GM18508 (cell line): Measurements from ENCODE around the gene MAGI2.

ENCODE experiments used
- ATAC-seq: cut with Tn5 transposase; IDR thresholded peaks from one replicate; pipeline ENCODE4 v1.9.1; 2021; ENCODE audit warnings: moderate number of reproducible peaks; ENCODE audit not compliant: insufficient read depth, unreplicated experiment

MAGI2 gene

GRCh38 chr7:78185149-78185745, 1268.2 kb downstream of the MAGI2 start:
- ATAC-seq, result no peak

DNA sequence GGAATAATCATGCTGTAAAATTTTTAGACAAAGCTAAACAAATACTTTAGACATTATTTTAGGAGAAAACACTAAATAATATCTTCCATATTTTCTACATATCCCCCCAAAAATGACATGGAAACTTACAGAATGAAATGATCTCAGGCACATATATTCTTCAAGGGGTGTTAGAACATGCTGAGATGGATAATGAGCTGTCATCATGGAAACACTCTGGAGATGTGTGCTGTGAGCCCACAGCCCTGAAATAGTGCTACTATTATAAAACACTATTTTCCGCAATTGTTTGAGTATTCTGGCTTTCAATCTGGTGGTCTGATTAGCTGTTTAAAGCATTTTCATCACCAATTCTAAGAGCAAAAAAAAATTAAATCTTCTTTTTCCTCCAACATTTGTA, 1269.2 kb downstream of the MAGI2 start:
- ATAC-seq, result no peak

GRCh38 chr7:78179827-78180477, 1273.5 kb downstream of the MAGI2 start:
- ATAC-seq, result no peak

GRCh38 chr7:78179211-78179610, 1274.3 kb downstream of the MAGI2 start:
- no peak for ATAC-seq

DNA sequence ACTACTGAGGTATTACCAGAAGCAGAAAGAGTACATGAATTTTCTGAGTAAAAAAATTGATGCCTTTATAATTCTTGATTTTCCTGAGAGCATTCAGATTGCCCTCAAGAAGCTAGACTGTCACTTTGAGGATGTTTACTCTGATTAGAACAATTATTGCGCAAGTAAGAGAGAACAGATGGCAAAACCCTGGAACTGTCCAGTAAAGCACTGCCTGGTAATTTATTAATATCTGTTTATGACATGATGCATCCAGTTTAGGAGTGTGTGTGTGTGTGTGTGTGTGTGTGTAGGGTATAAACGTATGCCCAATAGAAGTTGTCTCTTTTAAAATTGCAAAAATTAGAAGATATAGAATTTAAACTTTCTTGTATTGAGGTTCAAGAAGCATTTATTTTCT, 1275.1 kb downstream of the MAGI2 start:
- ATAC-seq, result no peak

DNA sequence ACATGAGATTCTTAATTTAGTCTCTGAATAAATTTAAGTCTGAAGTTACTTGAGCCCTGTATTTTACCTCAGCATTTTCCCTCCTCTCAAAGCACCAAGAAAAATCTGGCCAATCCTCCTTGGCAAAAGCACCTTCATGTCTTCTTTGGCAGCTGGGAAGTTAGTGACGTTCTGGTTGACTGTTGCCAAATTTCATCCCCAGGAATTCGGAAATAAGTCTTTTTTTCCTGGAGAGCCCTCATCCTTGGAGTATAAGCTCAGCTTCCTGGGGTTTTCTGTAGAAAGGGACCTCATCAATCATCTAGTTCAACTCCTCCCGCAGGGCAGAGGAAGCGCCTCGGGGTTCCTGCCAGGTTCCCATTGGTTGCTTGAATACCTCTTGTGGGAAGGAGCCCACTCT, 1277.3 kb downstream of the MAGI2 start:
- no peak for ATAC-seq

DNA sequence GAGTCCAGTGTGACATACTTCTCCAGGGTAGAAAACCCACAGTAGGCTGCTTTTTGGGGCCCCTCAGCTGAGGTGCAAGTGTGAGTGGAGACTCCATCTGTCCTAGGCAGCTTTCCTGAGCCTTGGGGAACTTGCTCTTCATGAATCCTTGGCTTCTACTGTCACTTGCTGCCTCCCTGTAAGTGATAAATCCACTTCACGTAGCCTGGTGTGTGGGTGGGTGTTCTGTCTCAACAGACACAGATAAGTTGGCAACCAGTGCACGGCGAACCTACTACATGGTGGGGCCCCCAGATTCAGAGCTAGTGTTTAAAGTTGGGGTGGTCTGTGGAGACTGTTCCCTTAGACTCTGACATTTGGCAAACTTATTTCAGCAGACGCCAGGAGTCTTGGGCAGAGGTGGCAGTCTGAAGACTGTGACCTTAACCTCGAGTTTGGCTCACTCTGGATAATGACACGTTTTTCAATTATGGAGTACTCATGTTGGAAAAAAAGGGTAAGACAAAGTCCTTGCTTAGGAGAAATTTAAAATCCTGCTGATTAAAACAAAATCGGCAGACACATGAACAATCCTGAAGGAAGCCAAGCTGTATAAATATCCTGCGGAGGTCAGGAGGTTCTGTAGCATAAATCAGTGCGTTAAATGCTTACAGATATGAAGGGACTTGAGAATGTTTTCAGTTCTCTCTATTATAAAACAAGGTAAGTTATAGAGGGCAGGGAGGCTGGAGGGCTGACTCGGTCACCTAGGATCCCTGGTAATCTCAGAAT, 1278.0 kb downstream of the MAGI2 start:
- no peak for ATAC-seq

GRCh38 chr7:78173666-78174065, 1279.8 kb downstream of the MAGI2 start:
- ATAC-seq, result no peak

- ATAC-seq, result no peak
These were observed 1280.4 kb downstream of the MAGI2 start for GRCh38 chr7:78172933-78173591.

DNA sequence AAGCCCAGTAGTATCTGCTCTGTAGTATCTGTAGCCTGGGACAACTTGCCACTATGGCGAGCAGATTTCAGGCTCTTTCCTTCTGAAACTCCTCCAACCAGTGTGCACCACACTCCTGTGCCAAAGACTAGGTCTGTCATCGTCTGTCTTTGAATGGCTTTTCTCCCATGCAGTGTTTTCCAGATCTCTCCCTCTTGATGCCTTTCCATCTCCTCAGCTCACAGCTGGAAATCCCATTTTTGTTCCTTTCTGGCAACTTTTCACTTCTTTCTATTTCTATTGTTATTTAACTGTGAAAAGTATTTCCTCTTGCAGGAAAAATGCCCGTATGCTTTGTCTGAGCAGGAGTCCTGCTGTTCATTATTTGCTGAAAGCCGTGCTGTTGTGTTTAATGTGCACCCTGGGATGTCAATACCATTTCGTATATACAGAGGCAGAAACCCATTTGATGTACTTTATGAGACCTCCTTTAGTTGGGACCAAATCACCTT, 1281.2 kb downstream of the MAGI2 start:
- ATAC-seq, result no peak

GRCh38 chr7:78171398-78171797, 1282.1 kb downstream of the MAGI2 start:
- no peak for ATAC-seq

DNA sequence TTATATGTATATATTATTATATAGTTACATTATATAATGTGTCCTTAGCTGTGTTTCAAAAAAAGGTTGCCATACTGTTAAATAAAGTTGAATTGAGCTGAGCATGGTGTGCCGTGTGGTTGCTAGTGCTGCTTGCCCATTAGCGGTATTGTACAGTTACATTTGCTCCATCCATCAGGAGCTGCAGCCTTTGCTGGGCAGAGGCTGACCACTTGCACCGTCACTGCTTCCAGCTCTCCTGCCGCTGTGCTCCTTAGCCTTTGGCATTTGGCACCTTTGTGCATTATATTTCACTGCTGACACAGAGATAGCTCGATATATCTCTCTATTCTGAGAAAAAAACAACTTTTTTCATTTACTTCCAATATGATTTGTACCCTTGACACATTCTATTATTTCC, 1282.7 kb downstream of the MAGI2 start:
- ATAC-seq, result no peak

- no peak for ATAC-seq
These were observed 1283.5 kb downstream of the MAGI2 start for GRCh38 chr7:78169992-78170391.

DNA sequence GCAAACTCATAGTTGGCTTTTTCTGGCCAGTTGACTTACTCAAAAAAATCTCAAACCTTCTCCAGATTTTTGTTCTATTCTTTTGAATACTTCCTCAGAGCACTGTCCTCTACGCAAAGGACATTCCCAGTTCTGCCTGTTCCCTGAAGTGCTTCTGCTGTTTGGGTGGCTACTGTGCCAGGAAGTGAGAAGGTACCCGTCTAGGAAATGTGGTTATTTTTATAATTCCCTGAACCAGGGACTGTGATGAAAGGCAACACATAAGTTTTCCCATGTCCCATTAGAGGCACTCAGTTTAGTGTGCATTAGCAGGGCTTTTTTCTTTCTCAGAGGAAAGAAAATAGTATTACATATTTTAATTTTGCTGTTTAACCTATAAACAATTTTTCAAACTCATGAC, 1284.6 kb downstream of the MAGI2 start:
- ATAC-seq, result no peak

- no peak for ATAC-seq
These were observed 1285.6 kb downstream of the MAGI2 start for GRCh38 chr7:78167860-78168259.

DNA sequence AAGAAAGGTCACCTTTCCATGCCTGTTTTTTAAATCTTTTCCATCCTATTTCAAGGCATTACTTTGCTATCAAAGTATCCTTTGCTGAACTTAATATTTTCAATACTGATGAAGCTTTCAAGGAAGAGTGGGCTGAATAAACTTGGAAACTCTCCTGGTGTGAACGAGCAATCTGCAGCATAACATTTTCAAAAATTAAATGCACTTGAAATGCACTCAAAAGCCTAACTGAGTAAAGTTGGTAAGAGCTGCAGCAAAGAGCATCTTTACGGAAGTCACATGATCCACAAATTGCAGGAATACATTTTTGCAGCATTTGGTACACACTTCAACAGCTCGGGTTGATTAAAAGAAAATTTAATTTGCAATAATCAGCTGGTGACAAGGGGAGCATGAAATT, 1287.6 kb downstream of the MAGI2 start:
- ATAC-seq, result no peak

DNA sequence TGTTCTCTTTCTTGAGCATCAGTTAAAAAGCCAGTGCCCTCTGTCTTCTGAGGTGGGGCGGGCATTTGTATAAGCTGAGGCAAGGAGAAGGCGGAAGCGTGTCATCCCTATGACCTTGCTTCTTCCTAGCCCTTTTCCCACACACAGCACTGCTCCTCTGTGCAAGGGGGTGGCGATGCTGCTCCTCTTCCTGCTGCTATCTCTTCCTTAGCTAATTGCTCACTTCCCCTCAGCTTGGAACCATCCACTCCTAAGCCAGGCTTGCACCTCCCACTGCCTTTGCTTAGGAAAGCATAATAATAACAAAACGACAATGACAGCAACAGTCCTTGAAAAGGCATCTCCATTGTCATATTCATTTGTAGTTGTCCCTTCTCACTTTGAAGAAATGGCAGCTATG, 1288.0 kb downstream of the MAGI2 start:
- no peak for ATAC-seq

GRCh38 chr7:78164459-78164858, 1289.0 kb downstream of the MAGI2 start:
- ATAC-seq, result no peak

DNA sequence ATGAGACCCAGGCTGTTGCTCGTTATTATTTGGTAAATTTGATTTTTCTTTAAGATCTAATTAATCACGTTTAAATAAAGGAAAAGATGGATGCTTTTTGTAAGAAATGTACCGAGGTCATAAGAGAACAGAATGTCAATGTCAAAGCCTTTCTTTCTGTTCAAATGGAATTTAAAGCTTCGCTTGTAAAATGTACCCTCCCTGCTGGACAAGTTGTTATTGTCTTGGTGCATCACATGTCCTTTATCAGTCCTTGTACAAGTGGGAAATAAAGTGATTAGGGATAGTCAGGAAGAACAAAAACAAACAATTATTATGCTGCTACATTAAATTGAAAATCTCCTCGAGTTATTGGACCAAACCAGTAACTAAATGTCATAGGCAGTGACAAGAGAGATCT, 1291.7 kb downstream of the MAGI2 start:
- no peak for ATAC-seq

DNA sequence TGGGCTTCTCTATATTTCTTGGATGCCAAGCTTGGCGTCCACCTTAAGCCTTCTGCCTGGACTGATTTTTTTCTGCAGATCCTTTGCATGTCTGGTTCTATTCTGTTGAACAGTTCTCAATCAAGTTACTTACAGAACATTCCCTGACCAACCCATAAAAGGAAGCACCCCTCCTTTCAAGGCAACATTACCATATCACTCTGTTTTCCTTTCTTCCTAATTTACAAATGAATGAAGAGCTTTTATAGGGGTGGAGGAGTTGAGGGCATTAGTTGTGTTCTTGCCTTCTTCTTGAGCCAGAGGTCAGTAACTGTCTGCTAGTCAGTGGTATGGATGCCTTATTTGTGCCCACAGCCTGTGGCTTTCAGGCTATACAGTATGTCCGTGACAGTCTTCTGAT, 1293.9 kb downstream of the MAGI2 start:
- no peak for ATAC-seq

DNA sequence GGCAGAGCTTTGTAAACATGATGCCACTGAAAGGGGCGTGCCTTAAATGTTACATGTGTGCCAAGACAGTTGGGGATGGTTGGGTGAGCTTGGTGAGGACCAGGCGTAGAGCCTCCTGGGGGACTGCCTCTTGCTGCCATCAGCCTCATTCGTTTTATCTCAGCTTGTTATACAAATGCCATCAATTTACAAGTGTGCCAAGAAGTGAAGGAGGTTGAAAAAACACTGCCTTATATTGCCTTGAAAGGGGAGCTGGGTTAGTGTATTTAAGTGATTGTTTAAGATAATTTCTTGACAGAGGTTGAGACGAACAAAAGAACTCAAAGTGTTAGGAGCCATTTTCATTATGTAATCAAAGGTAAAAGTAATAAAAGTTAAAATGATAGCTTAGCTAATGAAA, 1300.2 kb downstream of the MAGI2 start:
- no peak for ATAC-seq
